ENCODE results near the gene YES1. TPM values are rescaled to one million over a fixed set of nuclear protein-coding genes. Genes with fewer than 3 reads are reported as not detected.

Gene YES1
- total and polyA plus RNA-seq, 2 donors (not counting 3 experiments of a cell fraction or from before 2014, with no cell fraction given) = 16.5 to 92.3 TPM

GRCh38 chr18:833197-833596 is 21.2 kb upstream of the YES1 start:
- DNase-seq (ENCODE audit: low read depth, low spot score) (no peak), FAIRE-seq (no peak)
- ChIA-PET CTCF (interaction anchor here (0.9 to 14.4 kb wide), 4 partner anchors 9 to 211 kb away, joined by 3 to 652 read pairs (median 152); partner anchors contain the start of gene ENOSF1), POLR2A (no interaction called here)
- dilution Hi-C loops (cut with MboI; ENCODE audit: extremely low pct_ligation_motif_present, low sequenced_read_pairs) (loop anchor here (25.0 kb wide), 1 partner anchor 96 kb away; no protein-coding TSS in a partner anchor), intact Hi-C loops (cut with micrococcal nuclease) (loop anchor here (5.0 to 10.0 kb wide), 3 partner anchors 178 to 408 kb away; partner anchors contain the start of gene TYMS)
- Histone ChIP-seq H3K9me1 (replicated peaks; ENCODE audit: control insufficient read depth, extremely low read depth, insufficient read depth, low read length) (no peaks in the 10 kb centered on the region), H3K27ac (ENCODE audit: insufficient read depth, low read depth, low read length) (no peak overlapping the region), H4K20me1 (replicated peaks; ENCODE audit: control insufficient read depth, extremely low read depth, insufficient read depth, low read length) (no peaks in the 10 kb centered on the region), H3K9ac (replicated peaks; ENCODE audit: extremely low read depth, insufficient read depth, low read length) (no peak overlapping the region), H3K9me3 (replicated peaks; ENCODE audit: control insufficient read depth, insufficient read depth, low read length) (no peaks in the 10 kb centered on the region), H3K36me3 (ENCODE audit: control insufficient read depth in 2 of 2, extremely low read depth in 1 of 2, insufficient read depth in 2 of 2, low read length in 2 of 2) (no peaks in the 10 kb centered on the region), H3K4me2 (ENCODE audit: insufficient read depth, low read length) (no peak overlapping the region), H2AFZ (ENCODE audit: low read depth, low read length) (no peak overlapping the region), H3K4me3 (replicated peaks in 1 of 3; ENCODE audit: insufficient read depth in 1 of 3, low read depth in 1 of 3, low read length in 3 of 3) (no peak overlapping the region), H3K79me2 (ENCODE audit: control insufficient read depth, insufficient read depth, low read length) (no peaks in the 10 kb centered on the region), H3K27me3 (ENCODE audit: control insufficient read depth in 2 of 2, insufficient read depth in 2 of 2, low read length in 2 of 2) (no peaks in the 10 kb centered on the region), H3K4me1 (ENCODE audit: control insufficient read depth, extremely low read depth, insufficient read depth, low read length) (peaks cover 16% of the 10 kb centered on the region)
- no peak for TF ChIP-seq POLR2AphosphoS5 (IDR thresholded peaks at IDR 0.05; ENCODE audit: insufficient read depth, low read depth, low read length)
- TF ChIP-seq FOS (IDR thresholded peaks at IDR 0.05; ENCODE audit: borderline replicate concordance, insufficient read depth, low read length) = no peak
- TF ChIP-seq JUN (IDR thresholded peaks at IDR 0.05; ENCODE audit: borderline replicate concordance, insufficient read depth, insufficient read length, low read depth) = no peak
- no peak for TF ChIP-seq MYC (IDR thresholded peaks at IDR 0.05; ENCODE audit: low read depth, low read length)
- TF ChIP-seq EZH2 (IDR thresholded peaks at IDR 0.05; ENCODE audit: borderline replicate concordance, low read depth, low read length, severe bottlenecking) = no peak
- no peak for TF ChIP-seq CTCF (IDR thresholded peaks at IDR 0.05; ENCODE audit: extremely low read depth in 1 of 2, insufficient read depth in 1 of 2, low read depth in 1 of 2, low read length in 2 of 2)
- no peak for TF ChIP-seq POLR2A (IDR thresholded peaks at IDR 0.05; ENCODE audit: low read depth, low read length)
- TF ChIP-seq GATA2 (IDR thresholded peaks at IDR 0.05; ENCODE audit: insufficient read depth, insufficient read length, low read depth, low read length) = no peak
- no peak for TF ChIP-seq MAX (IDR thresholded peaks at IDR 0.05; ENCODE audit: insufficient read depth, insufficient read length)
- no TSS peak for BruUV-seq (replicated peaks)

Measured in endothelial cell of umbilical vein (primary cell).